MG63 (cell line): ENCODE measurements around the gene HMCN2. TPM values are rescaled to one million over a fixed set of nuclear protein-coding genes. Genes with fewer than 3 reads are reported as not detected.
"Not testable (repeated sequence)": the region's sequence is repeated elsewhere in the genome, so short reads cannot be mapped to it uniquely, and the experiment has no call there.

Experiments
- DNase-seq: peaks from one replicate; pipeline ENCODE4 v3.0.0-alpha.2; 2020
- H3K27me3 ChIP-seq: fragments of 250-450 bp; sonication (Bioruptor Pico); 2 replicates; pipeline ENCODE4 v1.5.1; 2020; ENCODE audit warnings: mild to moderate bottlenecking, moderate library complexity
- H3K36me3 ChIP-seq: fragments of 250-450 bp; sonication (Bioruptor Pico); 2 replicates; pipeline ENCODE4 v1.5.1; 2020; ENCODE audit warnings: mild to moderate bottlenecking, moderate library complexity
- H3K4me3 ChIP-seq: fragments of 250-450 bp; sonication (Bioruptor Pico); 2 replicates; pipeline ENCODE4 v1.5.1; 2020; ENCODE audit warnings: mild to moderate bottlenecking, moderate library complexity
- H3K9me3 ChIP-seq: fragments of 250-450 bp; sonication (Bioruptor Pico); 2 replicates; pipeline ENCODE4 v1.5.1; 2020; ENCODE audit warnings: mild to moderate bottlenecking, moderate library complexity
- total RNA-seq: library from RNA; depleted of rRNA; stranded (reverse); fragments of >200 nt; shearing (Covaris generic); gene quantifications from 2 replicates; pipeline ENCODE4 v1.2.3, GENCODE V29; 2014; ENCODE audit warnings: low replicate concordance

Gene HMCN2
- total RNA-seq, 1 experiment from 2014 or later = 0.20 TPM

- H3K4me3 ChIP-seq = no peak overlapping the region
- no peaks in the 10 kb centered on the region for H3K27me3 ChIP-seq
- no peak for DNase-seq
- H3K36me3 ChIP-seq = no peaks in the 10 kb centered on the region
- no peaks in the 10 kb centered on the region for H3K9me3 ChIP-seq
These were observed 159.3 kb downstream of the HMCN2 start for GRCh38 chr9:130424595-130425454.

- Histone ChIP-seq H3K9me3 (no peaks in the 10 kb centered on the region), H3K4me3 (no peak overlapping the region), H3K36me3 (no peaks in the 10 kb centered on the region), H3K27me3 (no peaks in the 10 kb centered on the region)
- no peak for DNase-seq
These were observed 160.3 kb downstream of the HMCN2 start for GRCh38 chr9:130425741-130426466.

GRCh38 chr9:130426467-130426773 is 160.9 kb downstream of the HMCN2 start:
- no peaks in the 10 kb centered on the region for H3K9me3 ChIP-seq
- no peaks in the 10 kb centered on the region for H3K36me3 ChIP-seq
- no peaks in the 10 kb centered on the region for H3K27me3 ChIP-seq
- no peak overlapping the region for H3K4me3 ChIP-seq
- DNase-seq = no peak

- H3K36me3 ChIP-seq = no peaks in the 10 kb centered on the region
- peak; percentile 99 for DNase-seq
- no peaks in the 10 kb centered on the region for H3K9me3 ChIP-seq
- H3K4me3 ChIP-seq = no peak overlapping the region
- no peaks in the 10 kb centered on the region for H3K27me3 ChIP-seq
These were observed 161.3 kb downstream of the HMCN2 start for GRCh38 chr9:130426883-130427282.

- no peaks in the 10 kb centered on the region for H3K9me3 ChIP-seq
- H3K4me3 ChIP-seq = no peak overlapping the region
- H3K27me3 ChIP-seq = no peaks in the 10 kb centered on the region
- no peaks in the 10 kb centered on the region for H3K36me3 ChIP-seq
- DNase-seq = no peak
These were observed 161.8 kb downstream of the HMCN2 start for GRCh38 chr9:130427326-130427725.

GRCh38 chr9:130428086-130428665 is 162.6 kb downstream of the HMCN2 start:
- no peak for DNase-seq
- H3K9me3 ChIP-seq = no peaks in the 10 kb centered on the region
- H3K4me3 ChIP-seq = no peak overlapping the region
- H3K36me3 ChIP-seq = no peaks in the 10 kb centered on the region
- no peaks in the 10 kb centered on the region for H3K27me3 ChIP-seq

GRCh38 chr9:130429381-130429780 is 163.8 kb downstream of the HMCN2 start:
- Histone ChIP-seq H3K9me3 (no peaks in the 10 kb centered on the region), H3K36me3 (no peaks in the 10 kb centered on the region), H3K4me3 (no peak overlapping the region), H3K27me3 (no peaks in the 10 kb centered on the region)
- DNase-seq = no peak

GRCh38 chr9:130429831-130430230 is 164.3 kb downstream of the HMCN2 start:
- no peaks in the 10 kb centered on the region for H3K27me3 ChIP-seq
- H3K36me3 ChIP-seq = no peaks in the 10 kb centered on the region
- H3K4me3 ChIP-seq = no peak overlapping the region
- no peak for DNase-seq
- no peaks in the 10 kb centered on the region for H3K9me3 ChIP-seq

- no peaks in the 10 kb centered on the region for H3K27me3 ChIP-seq
- no peak overlapping the region for H3K4me3 ChIP-seq
- no peaks in the 10 kb centered on the region for H3K36me3 ChIP-seq
- no peaks in the 10 kb centered on the region for H3K9me3 ChIP-seq
- no peak for DNase-seq
These were observed 164.7 kb downstream of the HMCN2 start for GRCh38 chr9:130430232-130430631.

- no peak for DNase-seq
- H3K9me3 ChIP-seq = no peaks in the 10 kb centered on the region
- H3K36me3 ChIP-seq = no peaks in the 10 kb centered on the region
- H3K4me3 ChIP-seq = no peak overlapping the region
- no peaks in the 10 kb centered on the region for H3K27me3 ChIP-seq
These were observed 165.4 kb downstream of the HMCN2 start for GRCh38 chr9:130430734-130431535.

GRCh38 chr9:130431536-130432303 is 166.2 kb downstream of the HMCN2 start:
- no peaks in the 10 kb centered on the region for H3K9me3 ChIP-seq
- no peaks in the 10 kb centered on the region for H3K36me3 ChIP-seq
- H3K4me3 ChIP-seq = no peak overlapping the region
- DNase-seq = no peak
- H3K27me3 ChIP-seq = no peaks in the 10 kb centered on the region

- Histone ChIP-seq H3K4me3 (no peak overlapping the region), H3K27me3 (no peaks in the 10 kb centered on the region), H3K9me3 (no peaks in the 10 kb centered on the region), H3K36me3 (no peaks in the 10 kb centered on the region)
- DNase-seq = no peak
These were observed 166.8 kb downstream of the HMCN2 start for GRCh38 chr9:130432362-130432761.

GRCh38 chr9:130432796-130433167 is 167.2 kb downstream of the HMCN2 start:
- DNase-seq = no peak
- no peaks in the 10 kb centered on the region for H3K36me3 ChIP-seq
- no peaks in the 10 kb centered on the region for H3K9me3 ChIP-seq
- no peaks in the 10 kb centered on the region for H3K27me3 ChIP-seq
- no peak overlapping the region for H3K4me3 ChIP-seq

GRCh38 chr9:130433168-130433946 is 167.8 kb downstream of the HMCN2 start:
- no peak for DNase-seq
- H3K4me3 ChIP-seq = no peak overlapping the region
- H3K27me3 ChIP-seq = no peaks in the 10 kb centered on the region
- no peaks in the 10 kb centered on the region for H3K36me3 ChIP-seq
- H3K9me3 ChIP-seq = no peaks in the 10 kb centered on the region

GRCh38 chr9:130433947-130434262 is 168.3 kb downstream of the HMCN2 start:
- no peaks in the 10 kb centered on the region for H3K36me3 ChIP-seq

GRCh38 chr9:130434656-130435055 is 169.1 kb downstream of the HMCN2 start:
- not testable (repeated sequence) for H3K36me3 ChIP-seq, H3K9me3 ChIP-seq, H3K27me3 ChIP-seq, H3K4me3 ChIP-seq, DNase-seq

More at GRCh38 chr9:130433947-130434262, 168.3 kb downstream of the HMCN2 start:
- Histone ChIP-seq H3K27me3 (no peaks in the 10 kb centered on the region), H3K9me3 (no peaks in the 10 kb centered on the region), H3K4me3 (no peak overlapping the region)
- no peak for DNase-seq
